SJSA1 (cell line): ENCODE results near the gene KRTAP5-2. TPM values are rescaled to one million over a fixed set of nuclear protein-coding genes. Genes with fewer than 3 reads are reported as not detected.

Experiments
- DNase-seq, 2 experiments: peaks; one replicate each; pipeline ENCODE4 v3.0.0-alpha.2; 2015 to 2020; ENCODE audit warnings: low spot score in 2 of 2, low read depth in 1 of 2
- H3K27ac ChIP-seq: fragments of 250-450 bp; sonication (Bioruptor Pico); 2 replicates; pipeline ENCODE4 v1.5.1; 2020; ENCODE audit warnings: mild to moderate bottlenecking, moderate library complexity
- H3K27me3 ChIP-seq: fragments of 250-450 bp; sonication (Bioruptor Pico); replicated peaks from 2 replicates; pipeline ENCODE4 v1.5.1; 2020; ENCODE audit warnings: mild to moderate bottlenecking, moderate library complexity
- H3K36me3 ChIP-seq: fragments of 250-450 bp; sonication (Bioruptor Pico); 2 replicates; pipeline ENCODE4 v1.5.1; 2020; ENCODE audit warnings: mild to moderate bottlenecking
- H3K4me1 ChIP-seq: fragments of 250-450 bp; sonication (Bioruptor Pico); replicated peaks from 2 replicates; pipeline ENCODE4 v1.6.1; 2021; ENCODE audit warnings: mild to moderate bottlenecking
- H3K4me3 ChIP-seq: fragments of 250-450 bp; sonication (Bioruptor Pico); 2 replicates; pipeline ENCODE4 v1.5.1; 2020; ENCODE audit warnings: mild to moderate bottlenecking
- H3K9me3 ChIP-seq: fragments of 250-450 bp; sonication (Bioruptor Pico); replicated peaks from 2 replicates; pipeline ENCODE4 v1.5.1; 2020; ENCODE audit warnings: mild to moderate bottlenecking
- total RNA-seq: library from RNA; depleted of rRNA; stranded (reverse); fragments of >200 nt; shearing (Covaris generic); gene quantifications from 2 replicates; pipeline ENCODE4 v1.2.3, GENCODE V29; 2014

KRTAP5-2 gene
- total RNA-seq, 1 experiment from 2014 or later: not detected

DNA sequence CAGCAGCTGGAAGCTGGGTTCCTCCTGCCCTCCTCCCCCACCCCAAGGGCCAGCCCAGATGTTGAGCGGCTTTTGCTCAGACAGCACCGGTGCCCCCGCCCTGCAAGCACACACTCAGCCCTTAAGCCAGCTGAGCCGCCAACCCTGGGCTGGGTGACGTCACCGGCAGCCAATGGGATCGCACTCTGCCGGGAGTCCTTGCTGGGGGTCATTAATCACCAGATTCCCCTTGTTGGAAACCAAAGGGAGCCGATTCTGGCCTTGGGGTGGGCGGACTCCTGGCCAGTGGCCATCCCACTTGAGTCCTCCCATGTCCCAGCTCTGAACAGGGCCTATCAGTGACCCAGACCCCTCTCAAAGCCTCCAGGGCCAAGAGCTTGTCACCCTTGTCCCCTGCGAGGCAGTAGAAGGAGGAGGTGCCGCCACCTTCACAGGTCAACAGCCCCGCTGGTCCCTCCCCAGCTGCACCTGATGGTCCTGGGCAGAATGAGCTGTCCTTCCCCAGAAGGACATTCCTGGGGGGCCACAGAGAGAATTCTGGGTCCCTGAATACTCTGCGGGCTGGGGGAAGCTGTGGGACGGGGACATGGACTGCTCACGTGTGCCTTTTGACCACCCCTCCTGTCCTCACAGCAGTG, 33.4 kb downstream of the KRTAP5-2 start:
- H3K27ac ChIP-seq: no peak overlapping the region
- peak in 1 of 2 experiments; percentile 53 for DNase-seq
- H3K4me1 ChIP-seq: no peaks in the 10 kb centered on the region; the same call in 1 of the 2 replicates
- H3K27me3 ChIP-seq: no peaks in the 10 kb centered on the region
- no peak overlapping the region for H3K4me3 ChIP-seq
- H3K36me3 ChIP-seq: no peaks in the 10 kb centered on the region
- no peaks in the 10 kb centered on the region for H3K9me3 ChIP-seq

DNA sequence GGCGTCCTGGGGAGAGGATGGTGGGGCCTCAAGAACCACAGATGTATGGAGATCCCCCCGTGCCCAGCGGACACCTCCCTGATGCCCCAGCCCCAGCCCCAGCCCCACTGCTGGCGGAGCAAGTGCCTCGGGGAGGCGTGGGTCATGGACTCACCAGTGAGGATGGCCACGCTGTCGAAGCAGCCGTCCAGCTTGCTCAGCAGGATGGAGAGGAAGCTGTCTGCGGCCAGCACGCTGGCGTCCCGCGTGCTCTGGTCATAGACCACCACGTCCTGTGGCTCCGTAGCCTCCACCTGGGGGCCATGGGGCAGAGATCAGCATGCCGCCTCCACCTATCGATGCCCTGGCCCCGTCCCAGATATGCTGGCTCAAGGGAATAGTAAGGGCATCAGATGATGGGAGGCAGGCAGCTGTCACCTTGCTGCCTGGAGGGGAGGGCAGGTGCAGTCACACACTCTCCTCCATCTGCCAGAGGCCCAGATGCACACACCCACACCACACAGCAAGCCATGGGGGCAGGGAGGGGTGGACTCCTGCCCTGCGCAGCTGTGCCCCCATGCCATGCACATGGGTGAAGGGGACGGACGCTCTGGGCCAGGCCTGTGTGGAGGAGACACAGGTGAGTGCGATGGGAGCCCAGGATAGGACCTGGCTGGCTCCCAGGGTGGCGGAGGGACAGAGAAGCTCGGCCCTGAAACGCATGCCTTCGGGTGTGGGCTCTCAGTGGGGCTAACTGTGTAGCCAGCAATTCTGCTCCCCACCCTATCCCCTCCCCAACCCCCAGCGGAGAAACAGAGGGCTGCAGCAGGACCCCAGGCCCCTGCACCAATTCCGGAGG, 34.2 kb downstream of the KRTAP5-2 start:
- no peaks in the 10 kb centered on the region for H3K9me3 ChIP-seq
- H3K27ac ChIP-seq: no peak overlapping the region
- H3K4me3 ChIP-seq: no peak overlapping the region
- no peaks in the 10 kb centered on the region for H3K36me3 ChIP-seq
- DNase-seq: no peak
- peaks cover 7% of the 10 kb centered on the region for H3K4me1 ChIP-seq
- H3K27me3 ChIP-seq: no peaks in the 10 kb centered on the region

DNA sequence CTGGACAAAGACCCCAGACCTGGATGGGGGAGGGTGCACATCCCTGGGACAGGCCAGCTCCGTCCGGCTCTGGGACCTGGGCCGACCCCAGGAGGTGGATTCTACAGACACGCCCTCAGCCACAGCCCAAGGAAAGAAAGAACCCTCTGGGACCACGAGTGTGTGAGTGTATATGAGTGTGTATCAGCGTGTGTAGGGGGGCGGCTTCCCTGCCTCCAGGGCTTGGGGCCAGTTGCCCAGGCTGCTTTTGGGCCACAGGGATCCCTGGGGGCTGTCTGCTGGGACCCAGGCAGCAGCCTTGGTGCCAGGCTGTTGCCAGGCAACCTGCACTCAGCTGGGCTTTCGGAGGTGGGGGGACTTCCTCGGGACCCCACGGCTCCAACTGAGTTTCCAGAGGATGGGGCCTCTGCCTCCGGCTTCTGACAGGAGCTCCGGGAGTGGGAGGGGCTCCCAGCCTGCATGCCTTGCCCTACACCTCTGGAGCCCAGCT, 34.9 kb downstream of the KRTAP5-2 start:
- no peak overlapping the region for H3K27ac ChIP-seq
- no peak for DNase-seq
- no peaks in the 10 kb centered on the region for H3K36me3 ChIP-seq
- peaks cover 14% of the 10 kb centered on the region for H3K4me1 ChIP-seq
- no peak overlapping the region for H3K4me3 ChIP-seq
- no peaks in the 10 kb centered on the region for H3K9me3 ChIP-seq
- H3K27me3 ChIP-seq: no peaks in the 10 kb centered on the region

DNA sequence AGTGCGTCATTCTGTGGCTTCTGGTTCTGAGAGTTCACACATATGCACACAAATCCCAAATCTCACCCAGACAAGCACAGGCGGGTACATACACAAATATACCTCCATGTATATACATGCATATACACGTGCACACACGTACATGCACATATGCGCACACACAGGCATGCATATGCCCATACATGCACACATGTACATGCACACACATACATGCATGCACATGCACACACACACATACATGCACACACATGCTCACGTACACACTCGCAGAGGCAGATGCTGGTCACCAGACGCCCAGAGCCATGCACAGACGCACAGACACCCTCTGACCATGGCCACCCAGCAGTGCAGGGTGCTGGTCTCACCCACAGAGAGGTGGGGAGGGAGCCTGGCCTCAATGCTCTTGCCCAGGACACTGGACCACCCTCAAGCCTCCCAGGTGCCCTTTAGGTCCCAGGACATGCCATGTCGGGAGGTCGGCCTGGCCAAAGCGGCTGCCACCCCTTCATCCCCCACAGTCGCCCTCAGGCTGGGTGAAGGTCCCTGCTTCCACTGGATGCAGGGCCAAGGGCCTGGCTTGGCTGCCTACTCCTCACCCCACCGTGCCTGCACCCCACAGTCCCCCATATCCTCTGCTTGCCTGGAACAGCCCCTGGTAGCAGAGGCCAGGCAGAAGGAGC, 35.5 kb downstream of the KRTAP5-2 start:
- Histone ChIP-seq H3K9me3 (no peaks in the 10 kb centered on the region), H3K4me1 (peaks cover 18% of the 10 kb centered on the region), H3K27me3 (no peaks in the 10 kb centered on the region), H3K27ac (no peak overlapping the region), H3K36me3 (no peaks in the 10 kb centered on the region), H3K4me3 (no peak overlapping the region)
- no peak for DNase-seq

DNA sequence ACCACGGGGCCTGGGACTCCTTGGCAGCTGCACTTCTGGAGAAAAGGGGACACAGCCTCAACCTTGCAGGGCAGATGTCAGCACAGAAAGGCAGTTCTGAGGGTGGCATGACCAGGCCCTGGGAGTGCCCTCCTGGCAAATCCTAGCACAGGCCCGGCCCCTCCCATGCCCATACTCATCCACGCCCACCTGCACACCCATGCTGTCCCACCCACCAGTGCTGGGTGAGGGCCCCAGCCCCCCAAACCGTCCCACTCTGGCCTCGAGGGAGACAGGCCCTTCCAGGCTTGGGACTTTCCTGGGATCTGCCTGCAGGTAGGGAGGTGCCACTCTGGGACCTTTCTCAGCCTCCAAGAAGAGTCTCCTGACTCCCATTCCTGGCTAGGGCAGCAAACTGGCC, 36.1 kb downstream of the KRTAP5-2 start:
- Histone ChIP-seq H3K27me3 (no peaks in the 10 kb centered on the region), H3K36me3 (no peaks in the 10 kb centered on the region), H3K4me1 (peaks cover 19% of the 10 kb centered on the region), H3K4me3 (no peak overlapping the region), H3K27ac (no peak overlapping the region), H3K9me3 (no peaks in the 10 kb centered on the region)
- no peak for DNase-seq

DNA sequence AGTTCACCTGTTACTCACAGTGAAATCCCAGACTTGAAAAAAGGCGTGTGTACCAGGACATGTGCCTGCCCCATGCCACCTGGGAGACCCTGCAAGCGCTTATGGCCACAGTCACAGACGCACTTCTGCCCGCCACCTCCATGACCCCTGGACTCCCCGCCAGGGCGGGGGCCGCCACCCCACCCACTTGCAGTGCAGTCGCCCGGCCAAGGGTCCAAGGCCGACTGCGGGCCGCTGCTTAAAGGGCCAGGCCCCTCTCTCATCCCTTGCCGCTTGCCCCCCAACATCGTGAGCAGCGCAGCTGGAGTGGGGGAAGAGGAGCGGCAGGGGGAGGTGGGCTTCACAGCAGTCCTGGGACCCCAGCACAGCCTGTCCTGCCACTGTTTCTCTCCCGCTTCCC, 36.8 kb downstream of the KRTAP5-2 start:
- Histone ChIP-seq H3K27ac (no peak overlapping the region), H3K27me3 (no peaks in the 10 kb centered on the region), H3K4me1 (peaks cover 19% of the 10 kb centered on the region), H3K4me3 (no peak overlapping the region), H3K36me3 (no peaks in the 10 kb centered on the region), H3K9me3 (no peaks in the 10 kb centered on the region)
- no peak for DNase-seq

DNA sequence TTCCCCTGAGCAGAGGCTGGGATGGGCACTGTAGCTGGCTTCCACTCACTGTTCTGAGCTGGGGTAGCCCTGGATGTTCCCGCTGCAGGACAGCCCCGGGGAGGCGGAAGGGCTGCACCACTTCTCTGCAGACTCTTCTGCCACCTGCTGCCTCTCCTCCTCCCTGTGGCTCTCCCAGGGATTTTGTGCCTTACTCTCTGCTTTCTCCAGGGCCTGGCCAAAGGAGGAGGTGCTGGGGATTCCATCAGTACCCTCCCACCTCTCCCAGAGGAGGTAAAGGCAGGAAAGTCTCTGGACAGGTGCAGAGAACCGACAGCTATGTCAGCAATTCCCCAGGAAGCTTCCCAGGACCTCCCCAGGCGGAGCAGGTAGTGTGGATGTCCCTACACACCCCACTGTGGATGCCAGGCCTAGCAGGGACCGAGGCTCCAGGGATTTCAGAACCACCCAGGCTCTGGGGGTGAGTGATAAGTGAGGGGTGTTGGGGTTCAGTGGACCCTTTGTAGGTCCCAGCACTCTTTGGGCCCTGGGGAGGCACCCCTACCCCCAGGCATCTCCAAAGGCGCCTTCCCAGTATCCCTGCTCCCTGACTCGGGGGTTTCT, 37.3 kb downstream of the KRTAP5-2 start:
- Histone ChIP-seq H3K27ac (no peak overlapping the region), H3K27me3 (no peaks in the 10 kb centered on the region), H3K36me3 (no peaks in the 10 kb centered on the region), H3K4me1 (peaks cover 19% of the 10 kb centered on the region), H3K4me3 (no peak overlapping the region), H3K9me3 (no peaks in the 10 kb centered on the region)
- DNase-seq: no peak

DNA sequence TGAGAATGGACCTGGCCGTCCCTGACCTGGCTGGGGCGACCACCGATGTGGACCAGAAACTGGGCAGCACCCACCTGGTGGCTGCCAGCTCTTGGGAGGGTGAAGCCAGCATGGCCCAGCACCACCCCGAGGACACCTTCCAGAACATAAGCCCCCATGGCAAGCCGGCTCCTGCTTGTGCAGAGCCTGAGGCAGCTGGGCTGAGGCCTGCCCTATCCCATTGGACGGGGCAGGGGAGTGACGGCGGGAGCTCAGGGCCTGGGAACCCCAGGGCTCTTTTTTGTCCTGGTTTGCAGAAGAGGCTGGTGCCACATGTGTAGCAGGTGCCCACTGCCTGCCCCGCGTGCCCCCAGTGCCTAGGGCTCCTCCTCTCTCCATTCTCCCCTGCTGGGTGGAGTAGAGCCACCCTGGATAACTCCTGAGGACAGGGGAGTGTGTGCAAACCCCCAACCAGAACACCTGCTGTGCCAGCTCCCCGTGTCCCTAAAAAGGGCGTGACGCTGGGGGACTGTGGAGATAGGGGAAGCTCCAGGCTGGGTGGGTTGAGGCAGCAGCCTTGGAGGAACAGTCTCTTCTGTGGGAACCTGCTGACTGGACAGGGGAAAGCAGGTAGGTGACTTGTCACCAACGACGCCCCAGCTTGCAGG, 38.0 kb downstream of the KRTAP5-2 start:
- no peaks in the 10 kb centered on the region for H3K9me3 ChIP-seq
- H3K4me3 ChIP-seq: no peak overlapping the region
- H3K36me3 ChIP-seq: no peaks in the 10 kb centered on the region
- peaks cover 19% of the 10 kb centered on the region for H3K4me1 ChIP-seq
- no peak overlapping the region for H3K27ac ChIP-seq
- no peak for DNase-seq
- no peaks in the 10 kb centered on the region for H3K27me3 ChIP-seq

DNA sequence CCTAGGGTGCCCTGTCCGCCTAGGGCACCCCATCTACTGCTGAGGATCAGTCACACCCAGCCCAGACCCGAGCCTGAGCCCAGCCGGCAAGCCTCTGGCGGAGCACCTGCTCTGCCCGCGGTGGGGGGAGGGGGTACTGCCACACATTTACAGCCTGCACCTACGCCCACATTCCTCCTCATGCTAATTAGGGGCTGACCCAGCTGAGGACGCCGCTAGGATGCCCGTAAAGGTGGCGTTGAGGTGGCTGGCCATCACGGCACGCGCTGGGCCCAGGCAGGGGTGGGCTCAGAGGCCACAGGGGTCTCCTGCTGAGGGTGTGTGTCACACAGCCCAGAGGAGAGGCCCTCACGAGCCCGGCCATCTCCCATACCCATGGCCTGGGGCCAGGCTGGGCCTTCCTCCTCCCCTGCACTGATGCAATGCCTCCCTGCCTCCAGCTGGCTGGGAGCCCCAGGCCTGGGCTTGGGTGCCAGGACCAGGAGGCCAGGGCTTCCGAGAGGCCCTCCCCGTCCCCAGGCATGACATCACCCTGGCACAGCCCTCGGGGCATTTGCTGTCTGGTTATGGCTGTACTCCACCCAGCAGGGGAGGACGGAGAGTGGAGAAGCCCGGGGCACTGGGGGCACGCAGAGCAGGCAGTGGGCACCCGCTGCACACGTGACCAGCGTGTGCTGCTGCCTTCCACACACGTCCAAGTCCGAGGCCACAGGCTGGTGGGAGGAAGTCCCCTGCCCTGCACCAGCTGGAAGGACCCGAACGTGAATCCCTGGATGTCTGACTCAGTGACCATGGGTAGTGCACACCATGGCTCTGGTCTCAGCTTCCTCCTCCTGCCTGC, 38.8 kb downstream of the KRTAP5-2 start:
- H3K27ac ChIP-seq: no peak overlapping the region
- H3K36me3 ChIP-seq: no peaks in the 10 kb centered on the region
- H3K9me3 ChIP-seq: no peaks in the 10 kb centered on the region
- no peak overlapping the region for H3K4me3 ChIP-seq
- no peaks in the 10 kb centered on the region for H3K27me3 ChIP-seq
- H3K4me1 ChIP-seq: peaks cover 19% of the 10 kb centered on the region
- no peak for DNase-seq

DNA sequence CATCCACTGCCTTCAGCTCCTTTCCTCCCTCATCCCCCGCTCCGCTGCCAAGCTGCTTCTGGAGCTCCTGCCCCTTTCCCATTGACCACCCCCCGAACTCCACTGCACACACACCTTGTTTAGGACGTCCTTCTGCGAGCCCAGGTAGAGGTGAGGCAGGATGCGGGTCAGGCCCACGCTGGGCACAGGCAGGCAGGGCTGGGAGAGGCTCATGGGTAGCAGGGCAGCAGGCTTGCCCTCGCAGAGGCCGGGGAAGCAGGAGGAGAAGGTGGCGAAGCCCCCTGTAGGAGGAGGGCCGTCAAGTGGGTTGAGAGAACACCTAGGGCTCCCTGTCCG, 39.4 kb downstream of the KRTAP5-2 start:
- Histone ChIP-seq H3K27ac (no peak overlapping the region), H3K4me3 (no peak overlapping the region), H3K36me3 (no peaks in the 10 kb centered on the region), H3K4me1 (peaks cover 19% of the 10 kb centered on the region), H3K9me3 (no peaks in the 10 kb centered on the region), H3K27me3 (no peaks in the 10 kb centered on the region)
- no peak for DNase-seq

DNA sequence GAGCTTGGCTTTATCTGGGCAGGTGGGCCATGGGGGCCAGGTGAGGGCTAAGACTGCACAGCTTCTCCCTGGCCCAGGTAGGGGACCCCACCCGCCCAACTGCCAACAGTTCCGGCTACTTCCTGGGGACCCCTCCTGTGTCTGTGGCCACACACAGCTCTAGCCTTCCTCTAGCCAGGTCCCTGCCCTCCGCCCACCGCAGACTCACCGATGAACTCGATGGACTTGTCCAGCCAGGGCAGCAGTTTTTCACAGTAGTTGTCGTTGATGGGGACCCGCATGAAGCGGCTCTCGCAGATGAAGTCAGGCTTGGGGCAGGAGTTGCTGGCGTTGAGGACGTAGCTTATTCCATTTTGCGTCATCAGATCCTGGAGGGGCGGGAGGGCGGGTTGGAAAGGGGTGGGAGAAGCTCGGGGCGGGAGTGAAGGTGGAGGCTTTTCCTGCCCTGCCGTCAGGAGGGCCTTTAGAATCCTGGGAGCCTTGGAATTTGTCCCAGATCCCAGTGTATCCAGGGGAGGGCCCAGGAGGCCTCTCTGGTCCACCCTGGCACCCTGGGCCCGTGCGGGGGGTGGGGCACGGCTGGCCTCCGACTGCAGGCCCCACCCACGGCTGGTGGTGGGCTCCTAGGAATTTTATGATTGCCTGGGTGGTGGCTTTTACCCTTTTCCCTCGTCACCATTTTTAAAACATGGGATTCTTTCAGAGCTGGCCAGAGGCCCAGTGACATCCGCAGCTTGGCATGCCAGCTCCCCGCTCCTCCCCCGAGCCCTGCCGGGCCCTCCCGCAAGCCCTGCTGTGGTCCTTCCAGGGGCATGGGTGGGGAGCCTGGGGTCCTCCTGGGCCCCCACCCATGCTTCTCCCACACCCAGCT, 40.0 kb downstream of the KRTAP5-2 start:
- no peaks in the 10 kb centered on the region for H3K9me3 ChIP-seq
- DNase-seq: peak; percentile 61 to 73
- no peaks in the 10 kb centered on the region for H3K27me3 ChIP-seq
- no peaks in the 10 kb centered on the region for H3K36me3 ChIP-seq
- peaks cover 19% of the 10 kb centered on the region for H3K4me1 ChIP-seq
- H3K4me3 ChIP-seq: no peak overlapping the region
- H3K27ac ChIP-seq: no peak overlapping the region
